Raji (cell line): ENCODE data around the gene TRPT1.

ENCODE experiments used
- POLR2A ChIP-seq: IDR thresholded peaks from 2 replicates; pipeline ENCODE4 v1.6.1; 2011; ENCODE audit warnings: low read depth, low read length, control low read depth; ENCODE audit not compliant: insufficient read depth

The TRPT1 gene

GRCh38 chr11:64240435-64241240, 14.7 kb upstream of the TRPT1 start, which contains the start of gene FKBP2:
Gene FKBP2 (plus strand): TSS chr11:64241095. CDS start chr11:64242388, 1,293 bp downstream.
- TF ChIP-seq POLR2A: peak; percentile 93

GRCh38 chr11:64239662-64240434, 13.9 kb upstream of the TRPT1 start:
- no peak for TF ChIP-seq POLR2A

DNA sequence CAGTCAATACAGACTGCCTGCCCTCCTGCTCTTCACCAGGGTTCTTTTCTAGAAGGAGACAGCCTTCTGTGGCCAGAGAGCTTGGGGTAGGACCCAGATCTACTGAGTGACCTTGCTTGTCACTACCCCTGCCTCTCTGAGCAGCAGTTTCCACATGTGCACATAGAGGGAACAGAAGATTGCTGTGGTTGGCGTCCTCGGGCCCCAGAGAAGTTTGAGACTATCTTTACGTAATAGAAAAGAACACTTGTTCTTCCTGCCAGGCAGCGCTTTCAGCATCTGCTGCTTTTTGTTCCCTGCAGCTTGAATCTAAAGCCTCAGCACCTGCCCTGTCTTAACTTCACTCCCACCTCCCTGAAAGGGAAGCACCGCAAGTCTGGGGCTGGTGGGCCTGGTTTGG, 13.0 kb upstream of the TRPT1 start:
- no peak for TF ChIP-seq POLR2A

- TF ChIP-seq POLR2A: no peak; the same call in 1 of the 2 replicates
Observed at GRCh38 chr11:64238076-64238475, 12.1 kb upstream of the TRPT1 start.

- no peak for TF ChIP-seq POLR2A
Observed at GRCh38 chr11:64237484-64237951, 11.5 kb upstream of the TRPT1 start.

DNA sequence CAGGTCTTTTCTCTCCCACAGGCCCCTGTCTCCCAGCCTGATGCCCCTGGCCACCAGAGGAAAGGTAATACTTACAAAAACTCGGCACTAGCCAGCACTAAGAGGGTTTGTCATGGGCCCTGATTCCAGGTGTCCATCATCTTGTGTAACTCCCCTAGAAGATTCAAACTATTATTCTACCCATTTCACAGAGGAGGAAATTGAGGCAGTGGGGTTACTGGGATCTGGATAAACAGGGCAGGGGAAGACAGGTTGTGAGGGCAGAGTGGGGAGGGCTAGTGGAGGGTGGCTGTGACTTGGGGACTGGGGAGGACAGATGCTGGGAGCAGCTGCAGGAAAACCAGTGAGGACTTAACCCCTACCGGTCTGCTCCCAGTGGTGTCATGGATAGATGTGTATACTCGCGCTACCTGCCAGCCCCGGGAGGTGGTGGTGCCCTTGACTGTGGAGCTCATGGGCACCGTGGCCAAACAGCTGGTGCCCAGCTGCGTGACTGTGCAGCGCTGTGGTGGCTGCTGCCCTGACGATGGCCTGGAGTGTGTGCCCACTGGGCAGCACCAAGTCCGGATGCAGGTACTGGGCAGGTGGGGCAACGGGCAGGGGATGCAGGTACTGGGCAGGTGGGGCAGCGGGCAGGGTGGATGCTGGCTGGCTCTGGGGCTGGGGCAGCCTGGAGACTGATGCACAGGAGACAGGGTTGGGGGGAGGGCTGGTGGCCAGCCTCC, 9.6 kb upstream of the TRPT1 start:
- no peak for TF ChIP-seq POLR2A

- TF ChIP-seq POLR2A: peak; percentile 57
Observed at GRCh38 chr11:64234647-64235379, 8.8 kb upstream of the TRPT1 start.

- no peak; the same call in 1 of the 2 replicates for TF ChIP-seq POLR2A
Observed at GRCh38 chr11:64233913-64234586, 8.1 kb upstream of the TRPT1 start, which contains the start of gene VEGFB. Gene VEGFB (plus strand): TSS chr11:64234584. CDS start chr11:64234834, 250 bp downstream.

GRCh38 chr11:64232967-64233315, 7.0 kb upstream of the TRPT1 start:
- no peak for TF ChIP-seq POLR2A

- peak; percentile 37; the same call in 1 of the 2 replicates for TF ChIP-seq POLR2A
Observed at GRCh38 chr11:64232182-64232966, 6.4 kb upstream of the TRPT1 start.

DNA sequence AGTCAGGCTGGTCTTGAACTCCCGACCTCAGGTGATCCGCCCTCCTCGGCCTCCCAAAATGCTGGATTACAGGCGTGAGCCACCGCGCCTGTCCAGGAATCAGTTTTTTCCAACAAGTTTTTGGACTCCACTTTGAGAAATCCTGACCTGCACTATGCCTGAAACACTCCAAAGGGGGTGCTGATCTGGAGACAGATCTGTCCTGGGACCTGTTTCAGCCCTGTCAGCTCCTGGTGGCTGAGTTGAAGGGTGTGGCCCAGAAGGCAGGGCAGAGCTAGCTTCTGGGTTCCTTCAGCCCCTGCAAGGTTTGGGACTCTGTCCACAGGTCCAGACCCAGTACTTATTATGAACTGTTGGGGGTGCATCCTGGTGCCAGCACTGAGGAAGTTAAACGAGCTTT, 5.6 kb upstream of the TRPT1 start:
- TF ChIP-seq POLR2A: no peak

- no peak for TF ChIP-seq POLR2A
Observed at GRCh38 chr11:64230985-64231365, 5.0 kb upstream of the TRPT1 start.

DNA sequence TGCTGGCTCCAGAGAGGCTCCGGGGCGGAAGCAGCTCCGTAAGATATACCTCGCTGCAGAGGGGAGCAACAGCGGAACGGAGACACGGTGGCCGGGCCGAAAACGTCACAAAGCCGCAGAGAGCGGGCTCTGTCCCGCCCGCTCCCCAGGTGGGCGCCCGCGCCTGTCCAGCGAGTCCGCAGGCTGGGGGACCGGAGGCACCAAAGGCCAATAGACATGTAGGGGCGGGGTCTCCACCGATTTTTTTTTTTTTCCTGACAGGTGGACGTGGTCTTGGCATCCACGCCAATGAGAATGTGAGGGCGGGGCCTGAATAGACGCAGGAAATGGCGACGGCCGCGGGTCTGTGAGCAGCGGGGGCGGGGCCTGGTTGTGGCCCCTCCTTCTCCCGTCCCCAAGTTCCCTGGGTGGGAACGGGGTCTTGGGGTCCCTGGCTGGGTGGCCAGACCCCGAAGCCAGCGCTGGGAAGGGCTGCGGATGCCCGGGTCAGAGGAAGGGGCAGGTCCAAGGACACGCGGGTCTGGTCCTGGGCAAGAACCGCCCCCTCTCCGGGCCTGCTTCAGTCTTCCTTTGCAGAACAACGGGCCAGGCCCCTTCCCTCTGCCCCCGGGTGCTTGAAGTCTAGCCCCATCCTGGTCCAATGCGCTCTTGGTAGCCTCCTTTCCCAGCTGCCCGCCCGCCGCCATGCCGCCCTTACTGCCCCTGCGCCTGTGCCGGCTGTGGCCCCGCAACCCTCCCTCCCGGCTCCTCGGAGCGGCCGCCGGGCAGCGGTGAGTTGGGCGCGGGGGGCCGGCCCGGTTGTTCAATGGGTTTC, 4.4 kb upstream of the TRPT1 start, which contains the start of gene DNAJC4:
DNAJC4 (plus strand) TSS at position 378 of the 814 bp plus-strand sequence; CDS start at position 685, 307 bp downstream.
- peak; percentile 74 for TF ChIP-seq POLR2A

- TF ChIP-seq POLR2A: no peak
Observed at GRCh38 chr11:64229744-64230170, 3.8 kb upstream of the TRPT1 start.
